Measurements from ENCODE around the gene FBXO10.
"Not testable (repeated sequence)": the region's sequence is repeated elsewhere in the genome, so short reads cannot be mapped to it uniquely, and the experiment has no call there.

The FBXO10 gene

GRCh38 chr9:37511016-37512010 is 64.9 kb downstream of the FBXO10 start:
- peak in 1 of 14 donors; percentile 6 for DNase-seq

- not testable (repeated sequence) for DNase-seq
Observed at GRCh38 chr9:37510053-37510452, 66.1 kb downstream of the FBXO10 start.

DNA sequence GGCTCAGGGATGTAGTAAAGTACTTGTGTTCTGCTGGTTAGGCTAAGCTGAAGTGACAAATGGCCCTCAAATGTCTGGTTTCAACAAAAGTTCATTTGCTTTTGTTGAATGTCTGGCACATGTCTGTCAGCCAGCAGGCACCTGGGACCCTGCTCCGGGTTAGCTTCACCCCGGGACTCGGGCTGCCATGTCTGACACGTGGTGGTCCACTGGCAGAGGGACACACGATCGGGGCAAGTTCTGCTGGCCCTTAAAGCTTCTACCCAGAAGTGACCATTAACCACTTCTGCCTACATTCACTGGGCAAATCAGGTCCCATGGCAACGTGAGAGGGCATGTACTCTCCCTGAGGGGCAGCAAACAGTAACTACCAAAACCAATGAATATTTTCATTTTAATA is 66.6 kb downstream of the FBXO10 start:
- DNase-seq, result no peak

- DNase-seq, result no peak
Observed at GRCh38 chr9:37508834-37509206, 67.4 kb downstream of the FBXO10 start.

GRCh38 chr9:37508135-37508833 is 67.9 kb downstream of the FBXO10 start:
- DNase-seq, result no peak

DNA sequence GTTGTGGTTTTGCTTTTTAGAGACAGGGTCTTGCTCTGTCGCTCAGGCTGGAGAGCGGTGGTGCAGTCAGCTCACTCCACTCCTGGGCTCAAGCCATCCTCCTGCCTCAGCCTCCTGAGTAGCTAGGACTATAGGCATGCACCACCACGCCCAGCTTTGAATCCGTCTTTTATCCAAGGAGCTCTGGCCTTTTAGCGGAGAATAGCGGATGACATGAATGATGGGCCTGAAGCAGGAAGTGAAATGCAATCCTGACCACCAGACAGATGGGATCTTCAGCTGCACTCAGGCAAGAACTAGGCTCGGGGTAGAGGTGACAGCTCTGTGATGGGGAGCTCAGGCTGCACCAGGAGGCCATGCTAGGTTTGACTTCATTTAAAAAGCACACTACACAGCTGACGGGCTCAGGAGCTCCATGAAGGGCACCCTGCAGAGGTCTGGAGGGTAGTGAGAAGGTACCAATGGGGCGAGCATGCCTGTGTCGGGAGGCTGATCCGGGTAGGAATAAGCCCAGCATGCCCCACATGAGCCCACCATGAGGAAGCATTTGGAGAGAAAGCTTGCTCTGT is 68.5 kb downstream of the FBXO10 start:
- DNase-seq, result no peak

GRCh38 chr9:37504605-37505004 is 71.6 kb downstream of the FBXO10 start:
- DNase-seq, result no peak

DNA sequence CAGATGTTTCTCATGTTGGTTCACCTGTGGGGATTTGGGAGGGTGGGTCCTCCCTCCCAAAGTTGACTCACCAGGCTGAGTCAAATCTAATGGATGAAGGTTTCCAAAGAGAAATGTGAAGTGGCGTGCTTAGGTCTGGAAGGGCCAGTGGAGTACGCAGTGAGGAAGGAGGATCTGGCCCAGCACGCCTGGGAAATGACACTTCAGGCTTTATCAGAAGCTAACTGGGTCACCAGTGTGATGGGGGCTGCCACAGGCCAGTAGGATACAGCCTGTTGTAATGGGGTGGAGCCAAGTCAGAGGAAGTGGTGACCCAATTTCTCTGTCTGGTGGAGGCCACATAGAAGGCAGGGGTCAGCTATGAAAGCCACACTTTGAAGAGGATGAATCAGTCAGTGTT is 72.4 kb downstream of the FBXO10 start:
- DNase-seq, result no peak

- no peak for DNase-seq
Observed at GRCh38 chr9:37501957-37502596, 74.1 kb downstream of the FBXO10 start.

- no peak for DNase-seq
Observed at GRCh38 chr9:37499297-37499696, 76.9 kb downstream of the FBXO10 start.

GRCh38 chr9:37498457-37498856 is 77.7 kb downstream of the FBXO10 start:
- no peak for DNase-seq

GRCh38 chr9:37497320-37497719 is 78.9 kb downstream of the FBXO10 start:
- DNase-seq, result no peak

DNA sequence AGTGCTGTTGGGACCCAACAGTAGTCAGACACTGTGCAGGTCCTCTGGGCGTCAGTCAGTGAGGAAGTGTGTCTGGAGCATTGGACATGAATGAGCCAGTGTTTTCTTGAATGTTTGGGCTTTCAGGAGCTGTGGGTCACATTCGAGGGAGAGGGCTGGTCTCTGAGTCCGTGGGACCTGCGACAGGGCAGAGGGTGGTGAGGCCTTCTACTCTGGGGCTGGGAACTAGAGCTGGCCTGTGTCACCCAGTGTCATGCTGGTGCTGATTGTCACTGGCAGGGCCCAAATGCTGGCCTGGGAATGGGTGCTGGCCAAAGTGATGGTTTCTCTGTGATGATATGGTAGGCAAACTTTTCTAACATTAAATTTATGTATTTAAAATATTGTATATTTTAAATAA is 80.2 kb downstream of the FBXO10 start:
- DNase-seq, result no peak

GRCh38 chr9:37495571-37495970 is 80.6 kb downstream of the FBXO10 start:
- no peak for DNase-seq

DNA sequence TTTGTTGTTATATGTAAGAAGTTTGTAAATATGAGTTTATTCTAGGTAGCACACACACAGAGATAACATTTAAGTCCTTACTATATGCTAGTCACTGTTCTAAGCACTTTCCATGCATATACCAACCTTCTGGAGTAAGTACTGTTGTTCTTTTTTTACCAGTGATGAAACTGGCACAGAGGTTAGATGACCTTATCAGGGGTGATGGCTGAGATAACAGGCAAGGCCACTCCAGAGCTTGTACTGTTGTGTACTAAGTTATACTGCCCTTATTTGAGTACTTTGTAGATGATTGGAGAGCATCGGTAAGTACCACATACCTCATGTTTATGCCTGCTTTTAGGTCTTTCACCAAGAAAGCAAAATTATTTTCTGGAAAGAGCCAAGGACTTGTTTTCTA is 84.2 kb downstream of the FBXO10 start:
- DNase-seq, result no peak

- peak in 9 of 14 donors; percentile 7 to 70 (median 28) for DNase-seq
Observed at GRCh38 chr9:37486616-37487548, 89.3 kb downstream of the FBXO10 start.

- peak in 1 of 14 donors; percentile 19 for DNase-seq
Observed at GRCh38 chr9:37486256-37486615, 89.9 kb downstream of the FBXO10 start.

DNA sequence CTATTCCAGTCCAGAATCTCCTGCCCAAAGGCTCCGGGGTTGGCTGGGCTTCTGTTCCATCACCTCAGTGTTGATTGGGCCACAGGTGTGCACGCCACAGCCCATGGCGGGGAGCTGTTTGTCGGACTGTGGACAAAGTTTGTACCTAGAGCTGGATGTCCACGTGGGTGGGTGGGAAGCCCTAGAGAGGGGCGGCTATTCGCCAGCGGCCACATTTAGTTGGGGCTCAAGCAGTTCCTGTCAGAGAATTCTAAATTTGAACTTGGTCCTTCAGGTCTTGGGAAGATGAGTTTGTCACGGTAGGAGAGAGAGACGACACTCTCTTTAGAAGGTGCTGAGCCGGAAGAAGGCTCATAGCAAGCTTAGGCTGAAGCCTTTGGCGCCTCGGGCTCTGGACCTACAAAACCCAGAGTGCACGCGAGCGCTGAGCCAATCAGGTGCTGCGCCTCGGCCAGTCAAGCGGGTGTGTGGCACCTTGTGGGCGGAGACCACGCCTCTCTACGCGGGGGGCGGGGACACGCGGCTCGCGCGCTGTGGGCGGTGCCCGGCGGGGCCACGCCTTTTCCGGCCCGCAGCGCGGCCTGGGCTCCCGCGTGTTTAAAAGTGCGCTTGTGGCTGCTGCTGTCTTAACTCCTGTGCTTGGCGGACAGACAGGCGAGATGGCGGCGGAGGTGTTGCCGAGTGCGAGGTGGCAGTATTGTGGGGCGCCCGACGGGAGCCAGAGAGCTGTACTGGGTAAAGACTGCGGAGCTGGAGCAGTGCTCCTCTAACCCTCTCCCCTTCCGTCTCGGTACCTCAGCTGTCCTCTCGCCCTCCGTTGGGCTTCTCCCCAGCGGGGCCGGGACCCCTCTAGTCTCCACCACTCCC is 90.6 kb downstream of the FBXO10 start, which contains the start of gene POLR1E:
Gene POLR1E, plus strand, starts transcription at position 560 of the 867 bp plus-strand sequence. Its CDS starts 100 bp downstream, at position 660.
- DNase-seq, result peak in 13 of 14 donors; percentile 50 to 94 (median 82)

DNA sequence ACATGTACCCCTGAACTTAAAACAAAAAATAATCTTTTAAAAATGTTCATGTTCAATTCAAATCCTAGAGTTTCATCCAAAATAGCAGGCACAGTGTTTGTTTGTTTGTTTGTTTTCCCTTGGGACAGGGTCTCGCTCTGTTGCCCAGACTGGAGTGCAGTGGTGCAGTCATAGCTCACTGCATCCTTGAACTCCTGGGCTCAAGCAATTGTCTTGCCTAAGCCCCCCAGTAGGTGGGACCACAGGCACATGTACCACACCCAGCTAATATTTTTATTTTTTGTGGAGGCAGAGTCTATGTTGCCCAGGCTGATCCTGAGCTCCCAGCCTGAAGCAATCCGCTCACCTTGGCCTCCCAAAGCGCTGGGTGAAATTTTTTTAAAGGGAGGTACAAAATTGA is 95.4 kb downstream of the FBXO10 start:
- DNase-seq, result no peak

- DNase-seq, result not testable (repeated sequence)
Observed at GRCh38 chr9:37477987-37478619, 98.1 kb downstream of the FBXO10 start.

All from C1 segment of cervical spinal cord (tissue), 14 donors.